Activated T-helper 17 cell treated with anti-CD3 and anti-CD28 coated beads, Interleukin-2, amount 50 U/mL, for 72 hours (primary cell): ENCODE data around the gene ANTKMT. TPM values are rescaled to one million over a fixed set of nuclear protein-coding genes. Genes with fewer than 3 reads are reported as not detected.

Experiments
- ATAC-seq: fragments of 150-1000 bp; cut with Tn5 transposase; replicated peaks from 2 replicates; pipeline ENCODE4 v1.10.0; 2021; ENCODE audit warnings: mild to moderate bottlenecking, moderate library complexity
- H3K27ac Mint-ChIP-seq: one replicate; pipeline ENCODE4 v1.8.0; 2022; ENCODE audit warnings: mixed read lengths
- H3K27me3 Mint-ChIP-seq: one replicate; pipeline ENCODE4 v1.8.0; 2022; ENCODE audit warnings: mixed read lengths
- H3K36me3 Mint-ChIP-seq: one replicate; pipeline ENCODE4 v1.8.0; 2022; ENCODE audit warnings: low read depth, mild to moderate bottlenecking, mixed read lengths
- H3K4me1 Mint-ChIP-seq: one replicate; pipeline ENCODE4 v1.8.0; 2022; ENCODE audit warnings: mixed read lengths
- H3K4me3 Mint-ChIP-seq: one replicate; pipeline ENCODE4 v1.8.0; 2022; ENCODE audit warnings: mild to moderate bottlenecking, mixed read lengths
- H3K9me3 Mint-ChIP-seq: one replicate; pipeline ENCODE4 v1.8.0; 2022; ENCODE audit warnings: mixed read lengths
- total RNA-seq, 2 donors: library from RNA; stranded (reverse); gene quantifications; one replicate each; pipeline ENCODE4 v1.2.3, GENCODE V29; 2022

The ANTKMT gene
- total RNA-seq, 2 donors from 2014 or later, result 13.5 to 22.4 TPM

DNA sequence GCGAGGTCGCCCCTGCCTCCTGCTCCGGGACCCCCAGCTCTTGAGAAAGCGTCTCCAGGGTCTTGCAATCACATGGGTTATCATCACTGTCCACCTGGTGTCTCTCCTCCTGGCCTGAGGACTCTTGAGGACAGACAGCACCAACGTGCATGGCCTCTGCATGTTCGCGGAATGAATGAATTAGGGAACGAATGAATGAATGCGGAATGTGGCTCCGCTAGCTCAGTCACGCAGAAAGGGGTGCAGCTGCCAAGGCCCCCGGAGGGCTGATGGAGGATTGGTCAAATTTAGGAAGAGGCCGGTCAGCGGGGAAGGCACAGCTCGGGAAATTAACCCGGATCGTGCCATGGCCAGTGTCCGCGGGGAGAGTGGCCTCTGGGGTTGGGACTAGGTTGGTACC, 18.6 kb upstream of the ANTKMT start:
- Mint-ChIP-seq H3K4me3 (no peak overlapping the region), H3K4me1 (no peaks in the 10 kb centered on the region), H3K27me3 (peaks cover 8% of the 10 kb centered on the region), H3K27ac (no peak overlapping the region), H3K36me3 (no peaks in the 10 kb centered on the region), H3K9me3 (no peaks in the 10 kb centered on the region)
- no peak for ATAC-seq

DNA sequence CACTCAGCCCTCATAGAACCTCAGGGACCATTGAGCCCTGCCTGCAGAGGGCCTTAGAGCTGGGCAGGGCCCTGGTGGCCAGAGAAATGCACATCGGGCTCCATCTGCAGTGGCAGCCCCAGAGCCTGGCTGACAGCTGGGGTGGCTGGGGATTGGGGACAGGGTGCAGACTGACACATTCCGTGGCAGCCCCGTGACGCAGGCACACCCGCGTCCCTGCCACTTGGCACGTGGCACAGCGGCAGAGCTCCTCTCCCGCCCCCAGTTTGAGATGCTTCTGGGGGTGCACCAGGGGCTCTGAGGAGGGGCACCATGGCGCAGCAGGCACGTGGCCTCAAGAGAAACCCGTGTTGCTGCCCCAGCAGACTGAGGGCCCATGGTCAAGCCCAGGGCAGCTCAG, 17.5 kb upstream of the ANTKMT start:
- peaks cover 16% of the 10 kb centered on the region for H3K27me3 Mint-ChIP-seq
- H3K36me3 Mint-ChIP-seq, result no peaks in the 10 kb centered on the region
- ATAC-seq, result no peak
- no peaks in the 10 kb centered on the region for H3K9me3 Mint-ChIP-seq
- H3K4me1 Mint-ChIP-seq, result no peaks in the 10 kb centered on the region
- no peak overlapping the region for H3K4me3 Mint-ChIP-seq
- no peak overlapping the region for H3K27ac Mint-ChIP-seq

DNA sequence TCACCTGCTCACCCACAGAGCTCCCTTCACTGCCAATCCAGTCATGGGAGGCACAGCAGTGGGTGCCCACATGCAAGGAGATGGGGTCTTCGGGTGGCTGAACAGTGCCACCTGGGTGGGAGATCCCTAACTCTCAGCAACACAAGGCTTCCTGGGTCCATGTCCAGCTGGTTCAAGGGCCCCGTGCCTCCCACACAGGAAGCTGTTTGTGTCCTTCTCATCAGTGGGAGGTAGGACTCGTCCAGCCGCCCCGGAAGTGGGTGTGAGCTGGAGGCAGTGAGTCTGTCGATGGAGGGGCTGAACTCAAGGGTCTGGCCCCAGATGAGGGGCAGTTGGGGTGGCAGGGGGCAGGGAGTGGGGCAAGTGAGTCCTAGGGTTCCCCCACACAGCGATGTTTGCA, 16.9 kb upstream of the ANTKMT start:
- ATAC-seq, result no peak
- no peak overlapping the region for H3K4me3 Mint-ChIP-seq
- no peaks in the 10 kb centered on the region for H3K36me3 Mint-ChIP-seq
- no peaks in the 10 kb centered on the region for H3K4me1 Mint-ChIP-seq
- H3K27me3 Mint-ChIP-seq, result peaks cover 16% of the 10 kb centered on the region
- no peaks in the 10 kb centered on the region for H3K9me3 Mint-ChIP-seq
- H3K27ac Mint-ChIP-seq, result no peak overlapping the region

DNA sequence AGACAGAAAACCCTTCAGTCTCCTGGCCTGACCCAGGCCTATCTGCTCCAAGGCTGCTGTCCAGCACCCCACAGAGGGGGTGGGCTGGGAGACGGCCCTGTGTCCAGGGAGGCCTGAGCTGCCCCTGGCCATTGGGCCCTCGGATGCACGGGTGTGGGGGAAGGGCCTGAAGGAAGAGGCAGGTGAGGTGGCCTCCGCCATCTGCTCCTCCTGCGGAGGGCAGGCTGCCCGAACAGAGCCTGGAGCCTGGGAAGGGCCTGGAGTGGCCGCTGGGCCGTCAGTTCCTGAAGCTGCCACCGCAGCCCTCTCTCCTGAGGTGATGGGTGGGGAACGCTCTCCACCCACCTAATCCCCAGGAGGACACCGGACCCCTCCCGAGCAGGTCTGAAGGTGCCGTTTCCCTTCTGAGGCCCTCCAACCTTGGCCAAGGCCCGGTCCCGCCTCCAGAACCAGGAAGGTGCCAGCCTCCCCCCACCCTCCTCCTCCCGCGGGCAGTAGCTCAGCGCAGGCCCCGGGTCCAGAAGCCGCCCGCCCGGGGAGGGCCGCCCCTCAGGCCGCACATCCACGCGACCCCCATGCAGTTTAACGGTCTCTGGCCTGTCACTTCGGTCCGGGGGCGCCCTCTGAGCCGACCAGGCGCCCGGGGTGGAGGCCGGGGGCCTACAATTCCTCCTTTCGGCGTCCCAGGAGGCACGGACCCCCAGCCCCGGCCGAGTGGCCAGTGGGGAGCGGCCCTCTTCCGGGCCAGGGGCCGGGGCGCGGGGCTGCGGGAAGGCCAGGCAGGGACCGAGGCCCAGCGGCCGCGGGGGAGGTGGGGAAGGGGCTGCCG, 16.2 kb upstream of the ANTKMT start:
- peaks cover 16% of the 10 kb centered on the region for H3K27me3 Mint-ChIP-seq
- H3K4me3 Mint-ChIP-seq, result no peak overlapping the region
- ATAC-seq, result no peak
- H3K27ac Mint-ChIP-seq, result no peak overlapping the region
- H3K4me1 Mint-ChIP-seq, result no peaks in the 10 kb centered on the region
- H3K9me3 Mint-ChIP-seq, result no peaks in the 10 kb centered on the region
- no peaks in the 10 kb centered on the region for H3K36me3 Mint-ChIP-seq

DNA sequence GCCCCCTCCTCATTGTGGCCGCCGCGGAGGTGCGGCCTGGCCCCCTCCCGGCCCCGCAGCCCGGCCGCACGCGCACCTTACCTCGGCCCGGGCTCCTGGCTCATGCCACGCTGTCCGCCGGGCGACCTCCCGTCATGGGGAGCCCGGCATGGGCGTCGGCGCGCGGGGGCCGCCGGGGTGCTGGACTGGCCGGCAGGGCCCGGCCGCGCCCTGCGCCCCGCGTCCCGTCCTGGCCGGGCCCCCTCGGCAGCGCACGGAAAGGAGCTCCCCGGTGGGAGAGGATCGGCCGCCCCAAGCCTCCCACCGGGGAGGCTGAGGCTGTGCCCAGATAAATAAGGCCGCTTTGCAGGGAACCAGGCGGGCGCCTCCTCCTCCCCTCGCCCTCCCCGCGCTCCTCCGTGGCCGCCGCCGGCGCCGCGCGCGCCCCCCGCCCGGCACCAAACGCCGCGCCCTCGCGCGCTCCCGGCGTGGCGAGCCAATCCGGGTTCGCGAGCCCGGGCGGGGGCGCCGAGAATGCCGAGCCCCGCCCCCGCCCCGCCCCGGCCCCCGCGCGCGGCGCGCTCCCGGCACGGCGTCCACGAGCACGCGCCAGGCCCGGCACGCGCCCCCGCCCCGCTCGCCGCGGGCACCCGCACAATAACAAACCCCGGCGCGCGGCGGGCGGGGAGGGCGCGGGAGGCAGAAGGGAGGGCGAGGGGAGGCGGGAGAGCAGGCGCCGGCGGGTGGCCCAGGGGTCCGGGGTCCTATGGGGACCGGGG, 15.3 kb upstream of the ANTKMT start, which contains the start of gene FBXL16:
FBXL16 (minus strand) TSS at position 371 of the 758 bp plus-strand sequence. CDS start 8,396 bp downstream, outside the sequence.
- peaks cover 16% of the 10 kb centered on the region for H3K27me3 Mint-ChIP-seq
- no peaks in the 10 kb centered on the region for H3K4me1 Mint-ChIP-seq

DNA sequence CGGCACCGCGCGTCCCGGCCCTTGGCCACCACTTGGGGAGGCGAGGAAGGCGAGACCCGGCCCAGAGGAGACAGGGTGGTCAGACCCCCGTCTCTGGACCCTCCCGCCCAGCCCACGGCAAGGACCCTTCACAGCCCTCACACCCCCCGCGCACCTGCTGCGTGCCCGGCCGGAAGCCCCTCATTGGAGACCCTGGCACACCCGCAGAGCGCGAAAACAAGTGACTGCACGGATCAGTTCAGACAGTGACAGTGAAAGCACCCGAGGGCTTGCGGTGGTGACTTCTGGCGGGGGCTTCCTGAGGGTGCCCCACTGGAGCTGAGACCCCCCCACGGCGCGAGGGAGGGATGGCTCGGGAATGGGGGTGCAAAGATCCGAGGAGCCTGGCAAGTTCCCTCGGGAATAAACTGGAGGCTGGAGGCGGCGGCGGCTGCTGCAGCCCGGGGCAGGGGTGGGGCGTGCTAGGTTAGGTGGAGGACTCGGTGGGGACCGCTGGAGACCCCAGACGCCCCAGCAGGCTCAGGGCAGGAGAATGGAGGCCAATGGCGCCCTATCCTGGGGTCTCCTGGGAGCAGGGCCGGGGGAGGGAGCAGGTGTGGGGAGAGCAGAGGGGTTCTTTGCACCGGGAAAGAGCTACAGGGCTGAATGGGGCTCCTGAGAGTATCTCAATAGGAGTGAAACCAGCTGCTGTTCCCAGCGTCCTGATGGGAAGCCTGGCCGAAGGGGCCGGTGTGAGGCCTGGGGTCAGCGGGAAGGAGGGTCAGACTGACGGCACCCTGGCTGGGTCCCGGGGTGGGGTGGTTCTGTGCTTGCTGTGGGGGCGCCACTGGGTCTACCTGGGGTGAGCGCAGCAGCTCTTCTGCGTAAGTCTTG, 14.5 kb upstream of the ANTKMT start:
- Mint-ChIP-seq H3K9me3 (no peaks in the 10 kb centered on the region), H3K4me1 (no peaks in the 10 kb centered on the region), H3K36me3 (no peaks in the 10 kb centered on the region), H3K27me3 (peaks cover 16% of the 10 kb centered on the region), H3K27ac (no peak overlapping the region), H3K4me3 (no peak overlapping the region)
- ATAC-seq, result no peak

More for the DNA sequence above, 15.3 kb upstream of the ANTKMT start, which contains the start of gene FBXL16:
- Mint-ChIP-seq H3K4me3 (no peak within 1 kb of the TSS), H3K36me3 (no peaks in the 10 kb centered on the region), H3K27ac (no peak within 1 kb of the TSS), H3K9me3 (no peaks in the 10 kb centered on the region)
- ATAC-seq, result no peak

DNA sequence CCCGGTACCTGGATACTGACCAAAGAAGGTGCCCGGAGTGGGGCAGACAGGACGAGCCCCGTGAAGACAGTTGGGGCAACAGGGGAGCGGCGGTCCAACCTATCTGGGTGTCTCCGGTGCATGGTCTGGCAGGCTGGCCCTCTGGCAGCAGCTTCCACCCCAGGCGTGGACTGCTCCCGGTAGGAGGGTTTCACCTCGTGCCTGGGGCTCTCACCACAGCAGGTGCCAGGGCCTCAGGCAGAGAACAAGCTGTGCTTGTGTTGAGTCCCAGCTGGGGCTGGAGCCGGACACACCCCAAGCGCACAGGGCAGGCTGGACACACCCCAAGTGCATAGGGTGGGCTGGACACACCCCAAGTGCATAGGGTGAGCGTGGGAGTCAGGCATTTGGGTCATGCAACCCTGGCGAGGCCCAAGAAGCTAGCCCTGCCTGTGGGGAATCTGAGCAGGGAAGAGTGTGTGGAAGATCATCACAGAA, 13.8 kb upstream of the ANTKMT start:
- Mint-ChIP-seq H3K27ac (no peak overlapping the region), H3K27me3 (peaks cover 16% of the 10 kb centered on the region), H3K36me3 (no peaks in the 10 kb centered on the region), H3K4me1 (no peaks in the 10 kb centered on the region), H3K4me3 (no peak overlapping the region), H3K9me3 (no peaks in the 10 kb centered on the region)
- no peak for ATAC-seq

DNA sequence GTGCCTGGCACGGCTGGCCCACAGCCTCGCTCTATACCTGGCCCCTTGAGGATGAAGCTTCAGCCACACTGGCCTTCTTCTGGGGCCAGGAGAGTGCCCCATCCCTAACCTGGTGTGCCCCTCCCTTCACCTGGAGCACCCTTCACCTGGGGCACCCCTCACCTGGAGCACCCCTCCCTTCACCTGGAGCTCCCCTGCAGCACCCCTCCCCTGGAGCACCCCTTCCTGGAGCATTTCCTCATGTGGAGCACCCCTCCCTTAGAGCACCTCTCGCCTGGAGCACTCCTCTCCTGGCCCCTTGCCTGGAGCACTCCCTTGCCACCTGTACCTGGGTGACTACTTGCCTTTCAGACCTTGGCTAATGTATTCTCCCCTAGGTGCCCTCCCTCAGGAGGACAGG, 12.9 kb upstream of the ANTKMT start:
- no peak overlapping the region for H3K4me3 Mint-ChIP-seq
- peaks cover 12% of the 10 kb centered on the region for H3K27me3 Mint-ChIP-seq
- no peak for ATAC-seq
- H3K4me1 Mint-ChIP-seq, result no peaks in the 10 kb centered on the region
- no peak overlapping the region for H3K27ac Mint-ChIP-seq
- H3K36me3 Mint-ChIP-seq, result no peaks in the 10 kb centered on the region
- no peaks in the 10 kb centered on the region for H3K9me3 Mint-ChIP-seq

DNA sequence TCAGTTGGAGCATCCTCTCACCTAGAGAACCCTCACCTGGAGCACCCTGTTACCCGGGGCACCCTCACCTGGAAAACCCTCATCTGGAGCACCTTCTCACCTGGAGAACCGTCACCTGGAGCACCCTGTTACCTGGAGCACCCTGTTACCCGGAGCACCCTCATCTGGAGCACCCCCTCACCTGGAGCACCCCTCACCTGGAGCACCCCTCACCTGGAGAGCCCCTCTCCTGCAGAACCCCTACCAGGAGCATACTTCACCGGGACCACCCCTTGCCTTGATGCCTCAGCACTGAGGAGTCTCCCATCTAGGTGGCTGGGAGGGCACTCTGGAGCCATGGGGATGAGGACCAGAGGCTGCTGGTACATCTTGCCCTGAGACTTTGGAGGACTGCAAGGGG, 12.0 kb upstream of the ANTKMT start:
- no peaks in the 10 kb centered on the region for H3K4me1 Mint-ChIP-seq
- no peak overlapping the region for H3K27ac Mint-ChIP-seq
- H3K27me3 Mint-ChIP-seq, result peaks cover 12% of the 10 kb centered on the region
- ATAC-seq, result no peak
- no peaks in the 10 kb centered on the region for H3K36me3 Mint-ChIP-seq
- H3K4me3 Mint-ChIP-seq, result no peak overlapping the region
- no peaks in the 10 kb centered on the region for H3K9me3 Mint-ChIP-seq

DNA sequence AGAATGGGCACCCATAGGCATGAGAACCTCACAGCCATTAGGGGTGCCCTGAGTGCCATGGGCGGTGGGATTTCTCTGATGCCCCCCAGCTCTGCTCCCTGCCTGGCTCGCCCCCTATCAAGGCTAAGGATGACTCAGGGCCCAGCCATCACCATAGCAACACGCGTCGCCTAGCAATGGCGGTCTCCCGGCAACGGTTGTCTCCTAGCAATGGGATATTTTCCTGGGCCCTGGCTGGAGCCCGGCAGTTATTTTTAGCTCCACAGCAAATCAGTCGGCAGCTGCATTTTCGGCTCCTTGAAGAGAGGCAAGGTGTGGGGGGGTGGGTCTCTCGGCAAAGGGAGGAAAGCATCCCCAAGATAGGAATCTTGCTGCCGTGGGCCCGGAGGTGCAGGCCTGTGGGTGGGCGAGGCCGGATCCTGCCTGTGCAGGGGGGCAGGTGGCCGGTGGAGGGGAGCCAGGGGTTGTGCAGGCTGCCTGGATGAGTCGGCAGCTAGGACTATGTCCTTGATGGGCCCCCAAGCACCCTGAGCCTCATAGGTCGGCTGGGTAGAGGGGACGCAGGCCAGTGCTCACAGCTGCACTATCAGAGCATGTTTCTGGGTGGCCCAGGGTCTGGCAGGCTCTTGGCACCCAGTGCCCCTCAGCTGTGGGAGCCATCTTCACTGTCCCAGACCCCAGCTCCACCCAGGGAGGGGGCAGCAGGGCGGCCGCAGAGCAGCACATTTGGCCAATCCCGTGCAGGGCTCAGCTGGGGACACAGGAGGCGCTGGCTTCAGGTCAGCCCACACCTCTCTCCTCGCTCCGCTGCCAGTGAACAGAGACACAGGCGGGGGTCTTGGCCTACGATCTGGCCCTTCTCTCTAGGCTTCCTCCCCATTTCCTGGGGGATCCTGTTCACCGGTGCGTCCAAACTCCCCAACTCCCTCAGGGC, 11.1 kb upstream of the ANTKMT start:
- no peak for ATAC-seq
- H3K4me3 Mint-ChIP-seq, result no peak overlapping the region
- H3K27me3 Mint-ChIP-seq, result peaks cover 12% of the 10 kb centered on the region
- H3K36me3 Mint-ChIP-seq, result no peaks in the 10 kb centered on the region
- no peaks in the 10 kb centered on the region for H3K4me1 Mint-ChIP-seq
- no peaks in the 10 kb centered on the region for H3K9me3 Mint-ChIP-seq
- no peak overlapping the region for H3K27ac Mint-ChIP-seq

DNA sequence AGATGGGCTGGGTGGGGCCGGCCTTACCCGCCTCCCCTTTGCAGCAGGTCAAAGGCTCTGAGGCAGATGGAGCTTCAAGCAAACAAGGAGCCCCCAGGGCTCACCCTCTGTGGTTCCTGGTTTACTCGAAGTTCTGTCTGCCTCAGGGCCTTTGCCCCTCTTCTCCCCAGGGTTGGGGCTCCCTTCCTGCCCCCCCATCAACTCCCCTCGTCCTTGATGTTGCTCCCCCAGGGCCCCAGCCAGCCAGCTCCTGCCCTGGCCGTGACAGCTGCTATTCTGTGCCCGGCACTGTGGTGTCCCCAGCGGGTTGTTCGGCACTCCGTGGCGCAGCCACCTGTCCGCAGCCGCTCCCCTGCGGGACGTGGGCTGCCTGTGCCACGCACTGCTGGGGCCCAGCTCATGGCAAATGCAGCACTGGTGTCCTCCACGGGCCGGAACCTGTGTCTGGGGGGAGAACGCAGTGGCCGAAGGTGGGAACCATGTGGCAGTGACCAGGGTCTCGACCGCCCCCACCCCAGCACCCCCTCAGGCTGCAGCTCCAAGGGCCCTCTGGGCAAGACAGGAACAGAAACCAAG, 10.4 kb upstream of the ANTKMT start:
- no peaks in the 10 kb centered on the region for H3K9me3 Mint-ChIP-seq
- no peaks in the 10 kb centered on the region for H3K4me1 Mint-ChIP-seq
- H3K27ac Mint-ChIP-seq, result no peak overlapping the region
- ATAC-seq, result no peak
- peaks cover 12% of the 10 kb centered on the region for H3K27me3 Mint-ChIP-seq
- no peaks in the 10 kb centered on the region for H3K36me3 Mint-ChIP-seq
- no peak overlapping the region for H3K4me3 Mint-ChIP-seq

DNA sequence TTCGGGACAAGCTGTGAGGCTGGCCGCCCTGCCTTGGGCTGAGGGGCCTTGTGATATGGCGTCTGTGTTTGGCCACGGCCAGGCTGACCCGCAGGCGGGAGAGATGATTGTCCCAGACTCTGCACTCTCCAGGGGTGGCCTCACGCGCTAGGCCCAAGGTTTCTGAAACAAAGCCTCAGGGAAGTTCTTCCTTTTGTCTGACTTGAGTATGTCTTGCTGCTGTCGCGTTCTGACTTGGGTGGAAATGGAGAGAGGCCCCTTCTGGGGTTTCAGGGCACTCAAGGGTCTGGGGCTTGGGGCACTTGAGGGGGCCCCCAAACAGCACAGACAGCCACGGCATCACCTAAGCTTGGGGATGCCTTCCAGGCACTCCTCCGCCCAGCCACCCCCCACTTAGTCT, 9.9 kb upstream of the ANTKMT start:
- no peak for ATAC-seq
- Mint-ChIP-seq H3K9me3 (no peaks in the 10 kb centered on the region), H3K4me3 (no peak overlapping the region), H3K4me1 (no peaks in the 10 kb centered on the region), H3K27ac (no peak overlapping the region), H3K27me3 (peaks cover 12% of the 10 kb centered on the region), H3K36me3 (no peaks in the 10 kb centered on the region)
